COLO668 (cell line): ENCODE results near the gene DMWD.
"Not testable (repeated sequence)": the region's sequence is repeated elsewhere in the genome, so short reads cannot be mapped to it uniquely, and the experiment has no call there.

ENCODE experiments used
- DNase-seq: peaks from one replicate; lab custom pipeline; 2025; ENCODE audit not compliant: unreplicated experiment; lab: John Stamatoyannopoulos, UW

Gene DMWD

GRCh38 chr19:45753548-45753947, 39.1 kb downstream of the DMWD start:
- no peak for DNase-seq

GRCh38 chr19:45752639-45753038, 40.0 kb downstream of the DMWD start:
- DNase-seq: no peak

- DNase-seq: not testable (repeated sequence)
Measured at GRCh38 chr19:45751483-45751882, 41.2 kb downstream of the DMWD start.

- DNase-seq: no peak
Measured at GRCh38 chr19:45747513-45747912, 45.1 kb downstream of the DMWD start.

- no peak for DNase-seq
Measured at GRCh38 chr19:45746866-45747265, 45.8 kb downstream of the DMWD start.

GRCh38 chr19:45745606-45746005, 47.0 kb downstream of the DMWD start:
- no peak for DNase-seq

- DNase-seq: no peak
Measured at GRCh38 chr19:45742969-45743368, 49.7 kb downstream of the DMWD start.

- DNase-seq: no peak
Measured at GRCh38 chr19:45739498-45740439, 52.9 kb downstream of the DMWD start.

- DNase-seq: no peak
Measured at GRCh38 chr19:45733160-45733810, 59.4 kb downstream of the DMWD start, which contains the start of gene MEIOSIN. TSS of gene MEIOSIN (plus strand) at chr19:45733439. CDS start at chr19:45735377, 1,938 bp downstream.
